Panc1 (cell line): Measurements from ENCODE around the gene HMGCLL1.

Experiments
- POLR2AphosphoS5 ChIP-seq: IDR thresholded peaks from 2 replicates; pipeline ENCODE4 v1.6.1; 2012; ENCODE audit warnings: mild to moderate bottlenecking, low read depth, low read length, moderate library complexity
- TF ChIP-seq, protein P1 (sequence below): fragments of 450-650 bp; IDR thresholded peaks from 2 replicates; pipeline ENCODE4 v1.5.1; 2017; ENCODE audit warnings: mild to moderate bottlenecking
- TF ChIP-seq, protein P2 (sequence below), 2 experiments: IDR thresholded peaks; 2 replicates each; pipeline ENCODE4 v1.6.1; 2011 to 2012; ENCODE audit warnings: low read depth in 2 of 2, control low read depth in 1 of 2, low read length in 1 of 2, mild to moderate bottlenecking in 1 of 2, moderate library complexity in 1 of 2; ENCODE audit not compliant: insufficient read depth in 1 of 2

DNA sequence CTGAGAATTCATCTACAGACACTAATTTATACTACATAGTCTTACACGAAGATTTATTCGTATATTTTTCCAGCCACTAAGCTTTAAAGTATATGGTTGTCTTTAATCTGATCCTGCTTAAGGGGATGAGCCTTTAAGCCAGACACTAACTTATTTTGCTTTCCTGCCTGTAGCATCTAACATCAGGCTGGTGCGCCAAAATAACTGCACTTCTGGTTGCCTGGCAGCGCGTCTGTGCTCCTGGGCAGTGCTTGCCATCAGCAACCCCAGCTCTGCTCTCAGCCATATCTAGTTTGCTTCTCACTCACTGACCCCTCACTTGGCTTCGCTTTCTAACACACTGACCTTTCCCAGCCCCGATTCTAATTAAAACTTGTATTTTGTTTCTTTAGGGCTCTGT is 21.8 kb downstream of the HMGCLL1 start:
- TF ChIP-seq POLR2AphosphoS5: no peak
- TF ChIP-seq, protein P1, sequence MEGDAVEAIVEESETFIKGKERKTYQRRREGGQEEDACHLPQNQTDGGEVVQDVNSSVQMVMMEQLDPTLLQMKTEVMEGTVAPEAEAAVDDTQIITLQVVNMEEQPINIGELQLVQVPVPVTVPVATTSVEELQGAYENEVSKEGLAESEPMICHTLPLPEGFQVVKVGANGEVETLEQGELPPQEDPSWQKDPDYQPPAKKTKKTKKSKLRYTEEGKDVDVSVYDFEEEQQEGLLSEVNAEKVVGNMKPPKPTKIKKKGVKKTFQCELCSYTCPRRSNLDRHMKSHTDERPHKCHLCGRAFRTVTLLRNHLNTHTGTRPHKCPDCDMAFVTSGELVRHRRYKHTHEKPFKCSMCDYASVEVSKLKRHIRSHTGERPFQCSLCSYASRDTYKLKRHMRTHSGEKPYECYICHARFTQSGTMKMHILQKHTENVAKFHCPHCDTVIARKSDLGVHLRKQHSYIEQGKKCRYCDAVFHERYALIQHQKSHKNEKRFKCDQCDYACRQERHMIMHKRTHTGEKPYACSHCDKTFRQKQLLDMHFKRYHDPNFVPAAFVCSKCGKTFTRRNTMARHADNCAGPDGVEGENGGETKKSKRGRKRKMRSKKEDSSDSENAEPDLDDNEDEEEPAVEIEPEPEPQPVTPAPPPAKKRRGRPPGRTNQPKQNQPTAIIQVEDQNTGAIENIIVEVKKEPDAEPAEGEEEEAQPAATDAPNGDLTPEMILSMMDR: no peak
- TF ChIP-seq, protein P2, sequence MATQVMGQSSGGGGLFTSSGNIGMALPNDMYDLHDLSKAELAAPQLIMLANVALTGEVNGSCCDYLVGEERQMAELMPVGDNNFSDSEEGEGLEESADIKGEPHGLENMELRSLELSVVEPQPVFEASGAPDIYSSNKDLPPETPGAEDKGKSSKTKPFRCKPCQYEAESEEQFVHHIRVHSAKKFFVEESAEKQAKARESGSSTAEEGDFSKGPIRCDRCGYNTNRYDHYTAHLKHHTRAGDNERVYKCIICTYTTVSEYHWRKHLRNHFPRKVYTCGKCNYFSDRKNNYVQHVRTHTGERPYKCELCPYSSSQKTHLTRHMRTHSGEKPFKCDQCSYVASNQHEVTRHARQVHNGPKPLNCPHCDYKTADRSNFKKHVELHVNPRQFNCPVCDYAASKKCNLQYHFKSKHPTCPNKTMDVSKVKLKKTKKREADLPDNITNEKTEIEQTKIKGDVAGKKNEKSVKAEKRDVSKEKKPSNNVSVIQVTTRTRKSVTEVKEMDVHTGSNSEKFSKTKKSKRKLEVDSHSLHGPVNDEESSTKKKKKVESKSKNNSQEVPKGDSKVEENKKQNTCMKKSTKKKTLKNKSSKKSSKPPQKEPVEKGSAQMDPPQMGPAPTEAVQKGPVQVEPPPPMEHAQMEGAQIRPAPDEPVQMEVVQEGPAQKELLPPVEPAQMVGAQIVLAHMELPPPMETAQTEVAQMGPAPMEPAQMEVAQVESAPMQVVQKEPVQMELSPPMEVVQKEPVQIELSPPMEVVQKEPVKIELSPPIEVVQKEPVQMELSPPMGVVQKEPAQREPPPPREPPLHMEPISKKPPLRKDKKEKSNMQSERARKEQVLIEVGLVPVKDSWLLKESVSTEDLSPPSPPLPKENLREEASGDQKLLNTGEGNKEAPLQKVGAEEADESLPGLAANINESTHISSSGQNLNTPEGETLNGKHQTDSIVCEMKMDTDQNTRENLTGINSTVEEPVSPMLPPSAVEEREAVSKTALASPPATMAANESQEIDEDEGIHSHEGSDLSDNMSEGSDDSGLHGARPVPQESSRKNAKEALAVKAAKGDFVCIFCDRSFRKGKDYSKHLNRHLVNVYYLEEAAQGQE (IDR thresholded peaks at IDR 0.05; ENCODE audit: insufficient read depth in 1 of 2, low read depth in 2 of 2, low read length in 1 of 2): no peak
